ENCODE results near the gene IL18RAP.
A peak's percentile ranks its signal among the peaks of the same experiment; 100 is the strongest.

IL18RAP gene

DNA sequence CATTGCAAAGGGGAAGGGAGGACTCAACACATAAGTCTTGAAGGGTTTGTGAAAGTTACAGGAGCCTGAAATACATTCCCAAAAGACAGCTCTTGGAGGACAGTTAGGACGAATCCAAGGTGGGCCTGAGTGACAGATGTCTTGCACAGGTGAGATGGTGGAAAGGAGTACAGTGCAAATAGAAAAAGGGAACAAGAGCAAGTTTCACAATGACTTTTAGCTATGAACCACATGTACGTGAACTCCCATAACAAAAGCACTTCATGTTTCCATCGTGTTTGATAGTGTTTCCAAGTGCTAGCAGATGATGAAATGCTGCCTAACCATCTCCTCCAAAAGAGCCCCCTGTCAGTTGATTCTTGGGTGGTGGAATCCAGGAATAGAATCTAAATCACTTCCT is 1.8 kb downstream of the IL18RAP start:
- no peak for DNase-seq

DNA sequence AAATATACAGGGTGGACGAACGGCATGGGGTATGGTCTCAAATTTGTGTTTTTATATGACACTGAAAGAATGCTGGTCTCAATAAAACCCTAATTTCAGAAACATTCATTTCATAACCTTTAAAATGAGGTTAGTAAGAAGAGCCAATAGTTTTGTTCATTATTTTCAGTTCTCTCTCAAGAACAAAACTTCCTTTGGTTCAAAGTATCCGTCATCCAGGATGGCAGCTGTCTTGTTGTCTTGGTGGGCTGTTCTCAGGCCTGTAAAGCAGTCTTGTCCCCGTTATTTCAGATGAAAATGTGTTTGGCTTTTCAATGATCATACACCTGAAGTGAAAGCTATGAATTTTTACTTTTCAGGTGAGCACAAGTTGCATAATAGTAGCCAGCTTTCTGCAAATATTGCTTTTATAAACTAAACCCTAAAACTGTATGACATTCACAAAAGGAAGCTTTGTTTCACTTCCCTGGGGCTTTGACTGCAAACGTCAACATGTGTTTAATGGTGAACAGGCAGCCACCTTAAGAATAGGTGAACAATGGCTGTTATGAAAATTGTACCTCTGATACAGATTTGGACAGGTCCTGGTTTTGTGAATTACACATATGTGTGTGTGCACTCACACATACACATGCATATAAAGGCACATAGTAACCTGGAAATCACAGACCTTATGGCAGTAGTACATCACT is 2.6 kb downstream of the IL18RAP start:
- no peak for DNase-seq

DNA sequence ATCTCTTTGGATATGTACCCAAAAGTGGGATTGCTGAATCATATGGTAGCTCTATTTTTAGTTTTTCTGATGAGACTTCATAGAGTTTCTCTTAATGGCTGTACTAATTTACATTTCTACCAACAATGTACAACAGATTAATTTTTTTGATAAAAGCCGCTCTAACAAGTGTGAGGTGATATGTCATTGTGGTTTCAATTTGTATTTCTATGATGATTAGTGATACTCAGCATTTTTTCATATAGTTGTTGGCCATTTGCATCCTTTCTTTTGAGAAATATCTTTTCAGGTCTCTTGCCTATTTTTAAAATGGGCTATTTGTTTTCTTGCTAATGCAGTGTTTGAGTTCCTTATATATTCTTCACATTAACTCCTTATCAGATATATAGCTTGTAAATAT is 4.3 kb downstream of the IL18RAP start:
- no peak for DNase-seq

DNA sequence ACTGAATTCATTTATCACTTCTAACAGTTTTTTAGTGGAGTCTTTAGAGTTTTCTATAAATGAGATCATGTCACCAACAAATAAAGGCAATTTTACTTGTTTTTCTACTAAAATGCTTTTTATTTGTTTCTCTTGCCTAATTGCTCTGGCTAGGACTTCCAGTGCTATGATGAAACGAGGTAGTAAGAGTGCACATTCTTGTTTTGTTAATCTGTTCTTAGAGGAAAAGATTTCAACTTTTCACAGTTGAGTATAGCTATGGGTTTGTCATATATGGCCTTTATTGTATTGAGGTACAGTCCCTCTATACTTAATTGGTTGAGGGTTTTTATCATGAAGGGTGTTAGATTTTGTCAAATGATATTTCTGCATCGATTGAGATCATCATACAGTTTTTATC is 5.6 kb downstream of the IL18RAP start:
- DNase-seq, result no peak

DNA sequence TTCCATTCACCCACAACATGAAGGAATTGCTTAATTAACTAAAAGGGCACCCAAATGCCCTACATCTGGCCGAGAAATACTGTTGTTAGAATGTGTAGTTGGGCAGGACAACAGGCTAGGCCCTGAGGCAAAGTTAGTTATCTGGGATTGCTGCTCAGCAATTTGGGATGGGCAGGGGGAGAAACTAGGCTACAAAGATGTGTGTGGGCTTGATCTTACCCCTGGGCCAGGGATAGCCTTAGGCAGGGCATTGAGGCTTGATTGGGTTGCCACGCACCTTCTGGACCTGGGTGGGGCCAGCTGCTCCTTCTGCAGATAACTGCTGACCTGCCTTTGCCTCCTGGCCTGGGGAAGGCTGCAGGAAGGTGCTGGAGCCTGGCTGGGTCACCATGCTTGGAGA is 9.4 kb downstream of the IL18RAP start:
- peak; percentile 57 for DNase-seq

DNA sequence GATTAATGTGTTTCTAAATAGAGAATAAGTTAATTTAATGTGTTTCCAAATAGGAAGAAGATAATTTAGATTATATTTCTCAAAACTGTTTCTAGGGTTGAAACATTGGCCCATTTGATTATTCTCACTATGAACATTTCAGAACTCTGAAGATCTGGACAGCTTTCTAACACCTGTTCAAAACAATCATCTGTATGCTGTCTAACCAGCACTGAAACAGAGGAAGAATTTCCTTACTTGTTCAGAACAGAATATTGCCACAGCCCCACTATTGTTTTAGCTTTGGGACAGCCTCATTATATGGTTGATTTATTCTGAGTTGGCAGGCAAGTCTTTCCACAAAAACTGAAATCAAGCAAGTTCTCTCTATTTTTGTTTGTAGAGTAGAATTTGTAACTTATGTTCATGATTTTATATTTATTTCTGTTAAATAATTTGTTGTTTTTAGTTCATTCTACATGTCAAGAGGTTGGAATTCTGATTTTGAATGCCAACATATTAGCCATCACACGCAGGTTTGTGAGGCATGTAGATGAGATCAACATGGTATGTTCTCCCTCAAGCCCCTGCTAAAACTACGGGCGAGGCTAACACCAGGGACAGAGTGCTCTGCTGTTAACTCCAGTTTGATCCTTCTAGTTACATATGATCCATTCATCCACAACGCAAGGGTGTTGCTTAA is 11.2 kb downstream of the IL18RAP start:
- DNase-seq, result no peak

DNA sequence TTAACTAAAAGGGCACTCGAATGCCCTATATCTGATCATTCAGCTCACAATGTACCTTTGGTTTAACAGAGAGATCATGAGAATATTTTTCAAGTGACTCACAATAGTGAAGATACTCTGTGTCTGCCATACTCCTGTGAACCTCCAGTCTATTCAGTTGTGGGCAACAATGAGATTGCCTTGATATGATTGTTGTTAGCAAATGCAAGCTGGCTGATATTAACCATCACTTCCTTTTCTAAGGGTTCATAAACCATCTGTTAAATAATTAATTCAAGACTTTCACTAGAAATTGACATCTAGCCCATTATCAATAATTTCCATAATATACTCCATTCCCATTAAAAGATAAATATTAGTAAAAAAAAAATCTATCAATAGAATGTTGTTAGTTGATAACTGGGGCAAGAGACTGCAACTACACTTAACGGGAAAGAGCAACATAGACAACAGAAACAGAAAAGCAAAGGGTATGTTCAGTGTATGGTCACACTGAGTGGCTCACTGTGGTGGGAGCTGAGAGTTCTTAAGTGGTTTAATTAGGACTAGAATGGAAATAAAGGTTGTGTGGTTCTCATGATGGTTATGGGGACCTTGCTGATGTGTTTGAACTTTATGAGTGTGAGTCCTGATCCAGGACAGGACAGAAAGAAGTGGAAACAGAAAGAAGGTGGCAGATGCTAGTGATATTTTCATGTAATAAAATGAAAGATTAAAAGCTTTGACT is 11.9 kb downstream of the IL18RAP start:
- DNase-seq, result no peak

DNA sequence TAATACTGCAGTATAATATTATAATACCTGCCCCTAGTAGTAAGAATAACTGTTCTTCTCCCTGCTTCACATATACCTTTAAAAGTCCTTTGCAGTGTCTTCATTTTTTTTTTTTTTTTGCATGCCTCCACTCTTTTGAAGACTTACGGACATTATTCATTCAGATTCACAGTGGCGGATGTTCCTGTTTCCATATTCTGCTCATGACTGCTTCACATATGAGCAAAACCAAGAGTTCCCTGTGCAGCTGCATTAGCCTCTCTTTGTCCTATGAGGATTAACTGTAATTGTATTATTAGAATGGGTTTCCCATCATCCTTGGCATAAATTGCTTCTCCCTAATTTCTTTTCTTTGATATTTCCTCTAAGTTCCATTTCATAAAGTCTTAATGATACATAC is 12.8 kb downstream of the IL18RAP start:
- DNase-seq, result no peak

DNA sequence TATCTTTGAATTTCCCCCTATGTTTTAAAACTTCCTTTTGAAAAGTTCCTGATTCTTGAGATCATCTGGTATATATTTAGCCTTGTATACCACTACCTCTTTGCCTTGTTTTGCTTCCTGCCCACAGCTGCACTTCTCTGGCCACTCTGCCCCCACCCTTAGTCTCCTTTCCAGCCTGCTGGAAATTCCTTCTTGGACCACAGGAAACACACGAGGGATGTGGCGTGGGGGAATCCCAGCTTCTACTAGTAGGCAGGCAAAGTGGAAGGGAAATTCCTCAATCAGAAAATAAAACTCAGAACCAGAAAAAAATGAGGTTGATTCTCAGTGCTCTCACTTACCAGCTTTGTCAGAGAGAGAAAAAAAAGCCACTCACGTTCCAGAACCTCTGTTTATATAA is 13.4 kb downstream of the IL18RAP start:
- DNase-seq, result peak; percentile 67

DNA sequence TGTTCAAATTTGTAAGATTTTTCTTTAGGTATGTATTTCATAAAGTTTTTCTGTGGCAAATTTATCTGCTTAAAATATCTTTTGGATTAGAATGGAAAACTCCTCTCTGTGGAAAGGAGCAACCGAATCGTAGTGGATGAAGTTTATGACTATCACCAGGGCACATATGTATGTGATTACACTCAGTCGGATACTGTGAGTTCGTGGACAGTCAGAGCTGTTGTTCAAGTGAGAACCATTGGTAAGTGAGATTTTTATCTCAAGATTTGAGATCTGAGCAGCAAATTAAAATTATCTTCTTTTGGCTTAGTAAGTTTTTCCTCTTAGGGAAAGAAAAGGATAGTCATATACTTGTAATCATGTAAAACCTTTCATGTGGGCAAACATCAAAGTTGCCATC is 14.2 kb downstream of the IL18RAP start:
- no peak for DNase-seq

DNA sequence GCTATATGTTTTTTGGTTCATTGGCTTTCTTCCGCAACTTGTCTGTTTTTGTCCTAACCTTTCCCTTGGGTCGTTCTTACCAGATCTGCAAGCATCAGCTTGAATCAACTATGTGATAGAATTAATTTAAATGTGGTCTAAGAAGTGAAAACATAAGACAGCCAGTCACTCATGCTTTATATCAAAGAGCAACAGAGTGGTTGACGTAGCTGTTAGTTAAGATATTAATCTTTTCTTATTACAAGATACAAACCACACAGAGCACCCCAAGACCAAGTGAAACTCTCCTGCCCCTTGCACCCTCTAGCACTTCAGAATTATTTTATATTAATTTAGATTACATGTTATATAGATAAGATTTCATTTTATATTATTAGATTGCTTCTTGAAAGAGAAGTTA is 15.2 kb downstream of the IL18RAP start:
- DNase-seq, result no peak

DNA sequence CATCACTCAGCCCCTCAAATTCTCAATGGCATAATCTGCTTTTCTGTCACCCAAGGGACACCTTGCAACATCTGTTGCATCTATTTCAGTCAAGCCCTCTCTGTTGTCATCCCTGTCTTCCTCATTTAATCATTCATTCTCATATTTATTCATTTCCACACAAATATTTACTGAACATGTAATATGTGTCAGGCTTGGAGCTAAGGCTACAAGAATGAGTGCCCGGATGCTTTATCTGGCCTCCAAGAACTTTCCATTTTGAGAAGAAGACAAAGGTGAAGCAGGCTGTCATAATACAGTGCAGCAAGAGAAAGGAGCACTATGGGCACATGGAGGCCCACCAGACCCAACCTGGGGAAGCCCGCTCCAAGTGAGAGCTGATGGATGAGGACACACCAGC is 15.6 kb downstream of the IL18RAP start:
- no peak for DNase-seq

DNA sequence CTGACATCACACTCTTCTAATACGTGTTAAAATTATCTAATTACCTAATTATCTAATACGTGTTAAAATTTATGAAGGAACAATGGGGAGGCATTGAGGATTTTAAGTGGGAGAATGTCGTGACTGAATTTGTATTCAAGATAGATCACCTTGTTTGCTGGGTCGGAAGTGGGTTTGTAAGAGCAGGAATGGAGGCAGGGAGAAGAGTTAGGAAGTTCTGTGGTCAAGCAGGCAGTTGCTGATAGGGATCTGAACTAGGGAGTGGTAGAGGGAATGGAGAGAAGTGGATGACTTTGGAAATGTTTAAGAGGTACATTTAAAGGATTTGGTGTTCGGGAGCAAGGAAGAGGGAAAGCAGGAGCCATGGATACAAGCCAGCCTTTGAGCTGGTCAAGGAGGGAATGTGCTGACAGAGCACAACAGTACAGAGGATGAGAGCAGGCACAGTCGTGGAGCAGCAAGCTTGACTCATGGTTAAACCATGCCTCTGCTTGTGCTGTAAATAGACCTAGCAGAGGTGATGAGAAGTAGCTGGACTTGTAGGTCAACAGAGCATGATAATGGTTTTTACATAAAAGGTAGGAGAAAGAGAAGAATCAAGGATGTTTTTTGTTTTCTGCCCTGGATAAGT is 16.2 kb downstream of the IL18RAP start:
- DNase-seq, result peak; percentile 94

DNA sequence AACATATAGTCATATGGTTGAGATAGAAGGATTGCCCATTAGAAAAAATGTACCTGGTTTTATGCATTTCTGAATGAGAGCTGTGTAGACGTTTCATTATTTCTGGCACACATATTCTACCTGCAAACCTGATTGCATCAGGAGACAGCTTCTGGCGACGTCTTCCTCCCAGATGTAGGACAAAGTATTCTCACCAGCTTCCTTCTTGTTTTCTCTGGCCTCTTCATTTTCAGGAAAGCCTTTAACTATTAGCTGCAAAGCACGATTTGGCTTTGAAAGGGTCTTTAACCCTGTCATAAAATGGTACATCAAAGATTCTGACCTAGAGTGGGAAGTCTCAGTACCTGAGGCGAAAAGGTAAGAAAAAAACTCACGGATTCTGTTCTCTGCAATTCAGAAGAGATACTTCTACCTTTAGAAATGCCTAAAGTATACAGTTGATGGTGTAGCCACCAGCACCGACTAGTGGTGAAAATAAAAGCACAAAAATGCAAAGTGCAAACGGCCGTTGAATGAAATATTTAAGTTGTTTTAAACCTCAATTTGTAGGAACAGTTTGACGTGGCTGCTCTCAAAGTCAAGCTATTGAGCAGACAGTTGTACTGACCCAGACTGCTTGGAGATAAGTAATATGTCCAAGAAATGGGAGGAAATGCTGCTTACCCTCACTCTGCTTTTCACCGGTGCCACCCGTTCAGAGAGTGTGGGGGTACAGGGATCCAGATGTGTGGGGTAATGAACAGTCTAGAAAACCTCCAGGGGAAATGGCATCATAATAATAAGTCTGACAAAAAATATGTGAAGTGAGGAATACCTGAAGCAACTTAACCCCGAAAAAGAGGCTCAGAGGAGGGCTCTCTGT is 20.2 kb downstream of the IL18RAP start:
- no peak for DNase-seq

DNA sequence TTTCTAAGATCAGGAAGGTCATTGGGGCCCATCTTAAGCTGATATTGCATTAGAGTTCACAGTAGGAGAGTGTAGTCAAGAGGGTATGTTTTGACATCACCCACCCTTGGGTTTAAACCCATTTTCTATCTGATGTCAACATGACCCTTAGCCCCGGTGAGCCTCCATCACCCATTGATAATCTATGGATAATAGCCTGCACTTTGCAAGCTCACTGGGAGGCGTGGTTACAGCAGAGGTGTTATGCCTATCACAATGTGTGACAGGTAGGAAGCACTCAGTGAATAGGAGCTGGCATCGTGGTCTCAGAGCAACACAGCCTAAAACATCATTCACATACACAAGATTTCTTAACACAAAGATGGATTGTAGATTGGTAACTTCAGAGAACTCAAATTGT is 21.3 kb downstream of the IL18RAP start:
- no peak for DNase-seq

DNA sequence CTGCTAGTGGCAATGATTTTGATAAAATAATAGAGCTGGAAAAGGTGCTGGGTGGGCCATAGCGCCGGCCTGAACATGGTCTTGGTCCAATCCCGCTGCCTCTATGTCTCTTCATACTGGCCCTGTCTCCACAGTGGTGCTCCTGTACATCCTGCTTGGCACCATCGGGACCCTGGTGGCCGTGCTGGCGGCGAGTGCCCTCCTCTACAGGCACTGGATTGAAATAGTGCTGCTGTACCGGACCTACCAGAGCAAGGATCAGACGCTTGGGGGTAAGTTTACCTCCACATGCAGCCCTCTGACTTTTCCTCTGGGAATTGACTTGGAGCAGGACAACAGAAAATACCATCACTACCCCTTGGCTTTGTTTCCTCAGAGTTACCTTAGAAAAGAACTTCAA is 24.0 kb downstream of the IL18RAP start:
- no peak for DNase-seq

DNA sequence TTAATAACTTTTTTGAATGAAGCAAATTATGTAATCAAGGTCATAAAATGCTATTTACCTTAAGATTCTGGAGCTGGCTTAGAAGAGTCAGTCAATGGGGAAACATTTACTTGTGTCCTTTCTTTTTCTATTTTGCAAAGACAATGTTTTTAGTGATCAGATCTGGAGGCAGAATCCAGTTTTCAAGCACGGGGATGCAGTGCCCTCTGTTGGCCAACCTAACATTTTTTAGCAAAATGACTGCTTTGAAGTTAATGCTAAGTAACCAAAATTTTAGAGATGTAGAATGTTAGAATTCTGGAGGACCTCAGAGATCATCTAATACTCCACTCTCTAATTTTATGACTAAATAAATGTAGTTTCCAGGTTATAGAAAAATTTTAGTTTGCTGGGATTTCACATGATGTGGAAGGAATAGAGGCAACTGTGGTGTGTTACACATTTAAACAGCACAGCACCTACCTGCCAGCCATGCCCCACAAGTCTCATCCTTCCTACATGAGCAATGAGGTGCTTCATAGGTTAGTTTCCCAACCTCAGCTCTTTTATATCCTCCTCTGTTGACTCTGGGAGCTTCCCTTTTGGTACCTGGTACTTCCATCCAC is 26.5 kb downstream of the IL18RAP start:
- no peak for DNase-seq

DNA sequence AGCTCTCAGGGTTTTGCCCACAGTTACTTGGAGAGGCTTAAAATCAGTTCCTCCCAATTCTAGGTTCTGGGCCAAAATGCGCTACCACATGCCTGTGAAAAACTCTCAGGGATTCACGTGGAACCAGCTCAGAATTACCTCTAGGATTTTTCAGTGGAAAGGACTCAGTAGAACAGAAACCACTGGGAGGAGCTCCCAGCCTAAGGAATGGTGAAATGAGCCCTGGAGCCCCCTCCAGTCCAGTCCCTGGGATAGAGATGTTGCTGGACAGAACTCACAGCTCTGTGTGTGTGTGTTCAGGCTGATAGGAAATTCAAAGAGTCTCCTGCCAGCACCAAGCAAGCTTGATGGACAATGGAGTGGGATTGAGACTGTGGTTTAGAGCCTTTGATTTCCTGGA is 29.0 kb downstream of the IL18RAP start:
- peak; percentile 60 for DNase-seq

DNA sequence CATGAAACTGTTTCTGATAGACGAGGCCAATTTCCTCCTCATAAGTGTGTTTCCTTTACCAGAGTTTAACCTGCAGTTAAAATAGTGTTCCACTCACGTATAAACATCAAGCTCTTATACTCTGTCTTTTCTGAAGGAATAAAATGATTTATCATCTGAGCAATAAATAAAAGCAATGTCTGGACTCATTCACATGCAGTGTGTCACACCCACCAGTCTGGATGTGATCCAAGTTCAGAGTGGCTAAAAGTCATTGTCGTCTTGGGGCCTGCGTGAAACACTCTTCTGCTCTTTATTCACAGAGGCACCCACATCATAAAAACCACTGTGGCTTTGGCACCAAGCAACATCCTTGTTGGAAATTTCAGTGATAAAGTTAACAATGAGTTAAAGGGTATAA is 30.5 kb downstream of the IL18RAP start:
- no peak for DNase-seq

DNA sequence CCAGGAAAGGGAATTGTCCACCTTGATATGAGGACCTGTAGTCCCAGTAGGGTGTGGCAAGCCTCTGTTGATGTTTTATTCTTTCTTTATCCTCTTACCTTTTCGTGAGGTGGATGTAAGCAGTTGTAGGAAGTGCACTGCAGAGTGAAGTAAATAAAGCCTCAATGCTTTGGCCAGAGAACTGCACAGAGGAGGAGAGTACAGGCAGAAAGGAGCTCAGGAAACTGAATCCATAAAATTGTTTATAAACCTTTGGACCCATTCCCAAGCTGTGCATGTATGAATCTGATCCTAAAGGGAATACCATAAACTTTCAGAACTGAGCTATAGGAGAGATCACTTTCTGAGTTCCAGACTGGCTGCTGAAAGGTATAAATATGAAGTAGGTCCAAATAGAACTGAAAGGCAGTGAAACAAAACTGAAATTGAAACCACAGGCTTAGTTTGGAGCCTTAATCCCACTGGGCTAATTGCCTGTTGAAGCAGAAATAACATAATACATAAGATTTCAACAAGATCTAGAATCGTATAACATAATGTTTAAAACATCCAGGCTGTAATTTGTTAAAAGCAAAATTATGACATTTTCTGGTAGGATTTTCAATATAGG is 32.2 kb downstream of the IL18RAP start:
- no peak for DNase-seq

DNA sequence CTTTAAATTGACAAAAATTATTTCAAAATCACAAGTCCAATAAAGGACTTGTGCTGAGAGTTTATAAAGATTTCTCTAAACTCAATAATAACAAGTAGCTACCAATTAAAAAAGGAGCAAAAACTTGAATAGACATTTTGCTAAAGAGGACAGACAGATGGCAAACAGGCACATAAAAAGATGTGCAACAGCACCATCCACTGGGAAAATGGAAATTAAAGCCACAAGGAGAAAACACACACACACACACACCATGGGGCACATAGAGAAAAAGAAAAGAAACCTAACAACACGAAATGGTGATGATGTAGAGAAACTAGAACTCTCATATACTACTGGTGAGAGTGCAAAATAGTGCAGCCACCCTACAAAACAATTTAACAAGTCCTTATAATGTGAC is 37.5 kb downstream of the IL18RAP start:
- DNase-seq, result no peak

DNA sequence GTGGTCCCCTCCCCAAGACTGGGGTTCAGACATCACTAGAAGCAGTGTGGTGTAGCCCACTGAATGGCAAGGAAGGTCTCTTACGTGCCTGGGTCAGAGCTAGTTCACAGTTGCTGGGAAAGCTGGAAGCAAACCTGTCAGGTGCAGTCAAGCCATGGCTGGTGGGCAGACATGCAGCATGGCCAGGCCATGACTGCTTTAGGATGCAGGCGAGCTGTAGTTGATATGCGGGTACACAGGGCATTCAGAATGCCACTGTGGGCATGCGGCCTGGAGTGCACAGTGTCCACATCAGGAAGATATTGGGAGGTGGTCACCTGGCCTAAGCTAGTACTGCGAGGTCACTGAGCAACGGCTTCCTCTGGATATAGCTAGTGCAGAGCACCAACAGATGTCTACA is 38.2 kb downstream of the IL18RAP start:
- DNase-seq, result no peak
